RWPE1 (cell line): Measurements from ENCODE around the gene ZMIZ1.

Experiments
- CTCF ChIA-PET: fragments of 350-600 bp; sonication (Branson Sonifier 250); formaldehyde crosslinking; extraction: SDS; loops from one replicate; lab custom pipeline; 2021; lab: Yijun Ruan, JAX
- POLR2A ChIA-PET: fragments of 400-600 bp; formaldehyde crosslinking; extraction: SDS; loops from one replicate; lab custom pipeline; 2020; ENCODE audit warnings: antibody characterized with exemption; ENCODE audit not compliant: low non-redundant PET; lab: Yijun Ruan, JAX
- DNase-seq: peaks from one replicate; pipeline ENCODE4 v3.0.0; 2012; ENCODE audit warnings: low spot score
- H3K27ac ChIP-seq: fragments of 450-650 bp; 2 replicates; pipeline ENCODE4 v1.5.1; 2017
- TF ChIP-seq, protein P1 (sequence below): fragments of 450-650 bp; conservative IDR thresholded peaks from 2 replicates; pipeline ENCODE4 v1.5.1; 2017; ENCODE audit warnings: low read depth, mild to moderate bottlenecking

The ZMIZ1 gene

DNA sequence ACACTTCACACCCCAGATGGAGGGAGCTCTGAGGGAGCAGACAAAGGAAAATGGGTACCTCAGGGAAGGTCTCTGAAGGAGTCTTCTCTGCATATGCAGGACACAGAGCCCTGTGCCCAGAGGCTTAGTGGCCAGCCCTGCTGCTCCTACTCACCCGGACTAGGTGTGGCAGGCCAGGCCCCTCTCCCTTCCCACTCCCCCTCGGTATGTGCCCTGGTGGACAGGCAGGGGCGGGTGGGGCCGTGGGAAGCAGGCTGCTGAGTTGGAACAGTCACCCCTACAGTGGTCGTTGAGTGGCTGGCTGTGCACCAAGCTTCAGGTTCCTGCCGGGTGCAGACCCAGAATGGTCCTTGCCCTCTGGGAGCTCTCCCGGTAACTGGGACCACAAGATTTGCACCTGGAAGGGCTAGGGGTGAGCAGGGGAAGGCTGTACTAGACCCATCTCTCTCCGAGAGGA, 68.6 kb downstream of the ZMIZ1 start:
- ChIA-PET POLR2A (no interaction called here), CTCF (interaction anchor here (0.6 to 0.7 kb wide), 3 partner anchors 11 to 1090 kb away, joined by 3 to 5 read pairs (median 5); no protein-coding TSS in a partner anchor)
- TF ChIP-seq, protein P1, sequence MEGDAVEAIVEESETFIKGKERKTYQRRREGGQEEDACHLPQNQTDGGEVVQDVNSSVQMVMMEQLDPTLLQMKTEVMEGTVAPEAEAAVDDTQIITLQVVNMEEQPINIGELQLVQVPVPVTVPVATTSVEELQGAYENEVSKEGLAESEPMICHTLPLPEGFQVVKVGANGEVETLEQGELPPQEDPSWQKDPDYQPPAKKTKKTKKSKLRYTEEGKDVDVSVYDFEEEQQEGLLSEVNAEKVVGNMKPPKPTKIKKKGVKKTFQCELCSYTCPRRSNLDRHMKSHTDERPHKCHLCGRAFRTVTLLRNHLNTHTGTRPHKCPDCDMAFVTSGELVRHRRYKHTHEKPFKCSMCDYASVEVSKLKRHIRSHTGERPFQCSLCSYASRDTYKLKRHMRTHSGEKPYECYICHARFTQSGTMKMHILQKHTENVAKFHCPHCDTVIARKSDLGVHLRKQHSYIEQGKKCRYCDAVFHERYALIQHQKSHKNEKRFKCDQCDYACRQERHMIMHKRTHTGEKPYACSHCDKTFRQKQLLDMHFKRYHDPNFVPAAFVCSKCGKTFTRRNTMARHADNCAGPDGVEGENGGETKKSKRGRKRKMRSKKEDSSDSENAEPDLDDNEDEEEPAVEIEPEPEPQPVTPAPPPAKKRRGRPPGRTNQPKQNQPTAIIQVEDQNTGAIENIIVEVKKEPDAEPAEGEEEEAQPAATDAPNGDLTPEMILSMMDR: no peak
- peak overlapping the region; percentile 61 for H3K27ac ChIP-seq
- no peak for DNase-seq

DNA sequence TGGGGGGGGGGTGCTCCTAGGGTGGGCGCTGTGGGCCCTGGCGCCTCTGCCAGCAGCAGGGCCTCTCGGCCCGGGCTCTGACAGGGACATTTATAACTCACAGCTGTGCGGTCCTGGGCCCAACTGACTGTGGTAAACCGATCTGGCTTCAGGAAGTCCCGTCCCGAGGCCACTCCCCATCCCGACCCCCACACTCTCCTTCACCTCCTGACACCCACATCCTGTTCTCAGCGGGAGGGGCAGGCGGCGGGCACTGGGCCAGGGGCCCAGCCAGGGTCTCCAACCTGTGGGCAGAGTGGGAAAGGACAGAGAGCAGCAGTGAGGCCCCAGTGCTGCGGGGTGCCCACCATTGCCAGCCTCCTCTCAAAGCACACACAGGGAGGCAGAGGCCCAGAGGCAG, 69.1 kb downstream of the ZMIZ1 start:
- ChIA-PET CTCF (interaction anchor here (0.7 kb wide), 2 partner anchors 12 to 1091 kb away, joined by 3 to 5 read pairs; no protein-coding TSS in a partner anchor), POLR2A (no interaction called here)
- no peak for DNase-seq
- TF ChIP-seq, protein P1: no peak
- peak overlapping the region; percentile 61 for H3K27ac ChIP-seq

- TF ChIP-seq, protein P1: no peak
- CTCF ChIA-PET: interaction anchor here (0.6 to 0.7 kb wide), 2 partner anchors 13 to 33 kb away, joined by 3 read pairs; no protein-coding TSS in a partner anchor
- peak overlapping the region; percentile 61 for H3K27ac ChIP-seq
- DNase-seq: no peak
- POLR2A ChIA-PET: no interaction called here
These were observed 69.8 kb downstream of the ZMIZ1 start for GRCh38 chr10:79138449-79139123.

DNA sequence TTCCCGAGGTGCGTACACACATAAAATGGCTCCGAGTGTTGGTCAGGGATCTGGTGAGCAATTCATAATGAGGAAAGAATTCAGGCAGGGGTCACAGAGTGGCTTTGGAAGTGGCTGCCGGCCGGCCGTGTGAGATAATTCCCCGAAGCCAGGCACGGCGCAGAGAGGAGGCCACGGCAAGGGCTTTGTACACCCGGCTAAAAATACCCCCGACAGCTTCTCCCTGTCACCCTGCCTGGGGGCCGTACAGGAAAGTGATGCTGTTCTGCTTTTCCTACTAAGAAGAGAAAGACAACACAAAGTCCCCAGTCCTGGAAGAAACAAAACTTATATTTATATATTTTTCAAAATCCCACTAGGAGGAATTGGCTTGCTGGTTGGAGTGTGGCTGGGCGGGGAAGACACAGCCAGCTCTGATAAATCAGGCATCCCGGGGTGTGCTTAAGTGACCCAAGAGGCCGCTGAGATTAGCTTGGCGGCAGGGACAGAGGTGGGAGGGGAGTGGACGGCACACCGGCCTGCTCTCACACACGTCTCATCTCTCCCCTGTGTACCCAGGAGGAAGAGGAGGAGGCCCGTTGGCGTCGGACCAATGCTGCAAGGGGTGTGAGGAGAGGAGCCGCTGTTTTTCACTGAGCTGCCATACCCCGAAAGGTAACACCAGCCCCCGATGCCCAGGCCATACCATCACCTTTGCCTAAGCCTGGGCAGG, 70.5 kb downstream of the ZMIZ1 start:
- DNase-seq: no peak
- ChIA-PET POLR2A (no interaction called here), CTCF (interaction anchor here (0.6 kb wide), 1 partner anchor 32 kb away, joined by 3 read pairs; no protein-coding TSS in a partner anchor)
- peak overlapping the region; percentile 48 for H3K27ac ChIP-seq
- TF ChIP-seq, protein P1: no peak

GRCh38 chr10:79140085-79140793, 71.5 kb downstream of the ZMIZ1 start:
- peak overlapping the region; percentile 48 for H3K27ac ChIP-seq
- TF ChIP-seq, protein P1: no peak
- POLR2A ChIA-PET: no interaction called here
- CTCF ChIA-PET: interaction anchor here (0.5 to 0.7 kb wide), 2 partner anchors 165 to 1293 kb away, joined by 3 read pairs; no protein-coding TSS in a partner anchor
- DNase-seq: no peak

DNA sequence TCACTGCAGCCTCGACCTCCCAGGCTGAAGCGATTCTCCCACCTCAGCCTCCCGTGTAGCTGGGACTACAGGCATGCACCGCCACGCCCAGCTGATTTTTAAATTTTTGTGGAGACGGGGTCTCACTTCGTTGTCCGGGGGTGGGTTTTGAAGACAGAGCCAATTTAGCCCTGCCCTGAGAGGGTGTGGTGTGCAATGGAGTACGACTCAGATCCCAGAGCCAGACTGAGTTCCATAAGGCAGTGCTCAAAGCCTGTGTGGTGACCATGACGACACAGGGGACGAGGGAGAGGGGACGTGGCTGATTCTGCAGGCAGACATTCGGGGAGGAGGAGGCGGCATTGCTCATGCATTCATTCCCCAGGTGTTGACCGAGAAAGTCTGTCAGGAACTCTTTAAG, 72.1 kb downstream of the ZMIZ1 start:
- TF ChIP-seq, protein P1: no peak
- DNase-seq: no peak
- POLR2A ChIA-PET: no interaction called here
- CTCF ChIA-PET: interaction anchor here (0.7 kb wide), 2 partner anchors 166 to 1367 kb away, joined by 3 read pairs; no protein-coding TSS in a partner anchor
- peak overlapping the region; percentile 9 for H3K27ac ChIP-seq
